ENCODE results near the gene GALNTL6.

GRCh38 chr4:172998527-172999469 is 1185.6 kb downstream of the GALNTL6 start:
- TF ChIP-seq CTCF (IDR thresholded peaks at IDR 0.05) (no peak), POLR2A (IDR thresholded peaks at IDR 0.05) (no peak)
